Suprapubic skin (tissue), 4 donors: Measurements from ENCODE around the gene CADM2. TPM values are rescaled to one million over a fixed set of nuclear protein-coding genes. Genes with fewer than 3 reads are reported as not detected.

Source experiments
- DNase-seq, 2 donors: peaks; one replicate each; pipeline ENCODE4 v3.0.0-alpha.2; 2019; ENCODE audit warnings: low spot score in 2 of 2
- H3K27ac ChIP-seq: fragments of 200-600 bp; sonication (generic); one replicate; pipeline ENCODE4 v1.5.1; 2019
- H3K27me3 ChIP-seq: fragments of 200-600 bp; sonication (generic); one replicate; pipeline ENCODE4 v1.5.1; 2019
- H3K36me3 ChIP-seq: fragments of 200-600 bp; sonication (generic); one replicate; pipeline ENCODE4 v1.5.1; 2019
- H3K4me1 ChIP-seq: fragments of 200-600 bp; sonication (generic); one replicate; pipeline ENCODE4 v1.5.1; 2019
- H3K4me3 ChIP-seq: fragments of 200-600 bp; sonication (generic); one replicate; pipeline ENCODE4 v1.5.1; 2019; ENCODE audit warnings: mild to moderate bottlenecking
- H3K9me3 ChIP-seq: fragments of 200-600 bp; sonication (generic); one replicate; pipeline ENCODE4 v1.5.1; 2019
- CTCF ChIP-seq, 2 donors: fragments of 200-600 bp in 1 of 2; fragments of 450-650 bp in 1 of 2; sonication (generic) in 1 of 2; IDR thresholded peaks; one replicate each; pipeline ENCODE4 v1.5.1; 2016 to 2019; ENCODE audit warnings: antibody characterized with exemption in 2 of 2, mild to moderate bottlenecking in 1 of 2, moderate library complexity in 1 of 2
- EP300 ChIP-seq: sonication (generic); formaldehyde crosslinking; IDR thresholded peaks from one replicate; pipeline ENCODE4 v1.6.1; 2017; ENCODE audit warnings: antibody characterized with exemption
- POLR2A ChIP-seq, 2 donors: fragments of 450-650 bp; IDR thresholded peaks; one replicate each; pipeline ENCODE4 v1.6.1; 2017; ENCODE audit warnings: antibody characterized with exemption in 2 of 2, mild to moderate bottlenecking in 2 of 2, moderate library complexity in 2 of 2
- POLR2AphosphoS5 ChIP-seq, 3 donors: sonication (generic); formaldehyde crosslinking; IDR thresholded peaks; one replicate each; pipeline ENCODE4 v1.6.1; 2017; ENCODE audit warnings: antibody characterized with exemption in 3 of 3
- WGBS: methylation state at CpG from one replicate; pipeline ENCODE4 v1.1.5; 2018; 5-methylcytosine and 5-hydroxymethylcytosine counted together
- total RNA-seq, 4 donors: library from RNA; depleted of rRNA; stranded (reverse); fragments of >200 nt; gene quantifications; one replicate each; pipeline ENCODE4 v1.1.0, GENCODE V29; 2016

The CADM2 gene
- total RNA-seq, 4 donors from 2014 or later = 0.68 to 2.8 (median 1.4) TPM

GRCh38 chr3:85626662-85627061 is 667.9 kb downstream of the CADM2 start:
- no peaks in the 10 kb centered on the region for H3K36me3 ChIP-seq
- H3K27me3 ChIP-seq = no peaks in the 10 kb centered on the region
- H3K27ac ChIP-seq = no peak overlapping the region
- H3K4me3 ChIP-seq = no peak overlapping the region
- no peaks in the 10 kb centered on the region for H3K4me1 ChIP-seq
- DNase-seq = no peak
- H3K9me3 ChIP-seq = no peaks in the 10 kb centered on the region
- TF ChIP-seq POLR2AphosphoS5 (IDR thresholded peaks at IDR 0.05) (no peak), POLR2A (IDR thresholded peaks at IDR 0.05) (no peak), CTCF (IDR thresholded peaks at IDR 0.05) (no peak), EP300 (no peak)
- 45% methylated on average over 2 of the region's 2 CpGs for WGBS

GRCh38 chr3:85627932-85628331 is 669.1 kb downstream of the CADM2 start:
- H3K27ac ChIP-seq = no peak overlapping the region
- H3K9me3 ChIP-seq = no peaks in the 10 kb centered on the region
- TF ChIP-seq EP300 (no peak), POLR2AphosphoS5 (IDR thresholded peaks at IDR 0.05) (no peak), CTCF (IDR thresholded peaks at IDR 0.05) (no peak), POLR2A (IDR thresholded peaks at IDR 0.05) (no peak)
- DNase-seq = no peak
- H3K27me3 ChIP-seq = no peaks in the 10 kb centered on the region
- no peaks in the 10 kb centered on the region for H3K4me1 ChIP-seq
- H3K4me3 ChIP-seq = no peak overlapping the region
- H3K36me3 ChIP-seq = no peaks in the 10 kb centered on the region
- whole genome bisulfite sequencing = 63% methylated on average over 5 of the region's 5 CpGs

GRCh38 chr3:85631070-85631469 is 672.3 kb downstream of the CADM2 start:
- WGBS = 85% methylated on average over 1 of the region's 1 CpG
- no peaks in the 10 kb centered on the region for H3K27me3 ChIP-seq
- no peaks in the 10 kb centered on the region for H3K9me3 ChIP-seq
- TF ChIP-seq POLR2A (IDR thresholded peaks at IDR 0.05) (no peak), POLR2AphosphoS5 (IDR thresholded peaks at IDR 0.05) (no peak), CTCF (IDR thresholded peaks at IDR 0.05) (no peak), EP300 (no peak)
- H3K27ac ChIP-seq = no peak overlapping the region
- H3K36me3 ChIP-seq = no peaks in the 10 kb centered on the region
- H3K4me1 ChIP-seq = no peaks in the 10 kb centered on the region
- no peak for DNase-seq
- no peak overlapping the region for H3K4me3 ChIP-seq

GRCh38 chr3:85632921-85633320 is 674.1 kb downstream of the CADM2 start:
- H3K27ac ChIP-seq = no peak overlapping the region
- no peaks in the 10 kb centered on the region for H3K36me3 ChIP-seq
- no peak overlapping the region for H3K4me3 ChIP-seq
- H3K9me3 ChIP-seq = no peaks in the 10 kb centered on the region
- TF ChIP-seq EP300 = no peak
- TF ChIP-seq POLR2A (IDR thresholded peaks at IDR 0.05) = no peak
- TF ChIP-seq POLR2AphosphoS5 (IDR thresholded peaks at IDR 0.05) = no peak
- no peak for TF ChIP-seq CTCF (IDR thresholded peaks at IDR 0.05)
- H3K27me3 ChIP-seq = no peaks in the 10 kb centered on the region
- DNase-seq = no peak
- H3K4me1 ChIP-seq = no peaks in the 10 kb centered on the region
- 72% methylated on average over 4 of the region's 4 CpGs for WGBS

GRCh38 chr3:85652360-85652759 is 693.6 kb downstream of the CADM2 start:
- no peak for TF ChIP-seq POLR2A (IDR thresholded peaks at IDR 0.05)
- TF ChIP-seq CTCF (IDR thresholded peaks at IDR 0.05) = no peak
- no peak for TF ChIP-seq POLR2AphosphoS5 (IDR thresholded peaks at IDR 0.05)
- TF ChIP-seq EP300 = no peak
- Histone ChIP-seq H3K36me3 (no peaks in the 10 kb centered on the region), H3K4me3 (no peak overlapping the region), H3K9me3 (no peaks in the 10 kb centered on the region), H3K4me1 (no peaks in the 10 kb centered on the region), H3K27ac (no peak overlapping the region), H3K27me3 (no peaks in the 10 kb centered on the region)
- DNase-seq = no peak
- 94% methylated on average over 1 of the region's 1 CpG for WGBS
